HepG2 (cell line): ENCODE results near the gene KRT33A. TPM values are rescaled to one million over a fixed set of nuclear protein-coding genes. Genes with fewer than 3 reads are reported as not detected.
"Not testable (repeated sequence)": the region's sequence is repeated elsewhere in the genome, so short reads cannot be mapped to it uniquely, and the experiment has no call there.

Source experiments
- ATAC-seq: fragments of 200-7000 bp; cut with Tn5 transposase; 3 replicates; pipeline ENCODE4 v1.9.1; 2020; ENCODE audit warnings: mild to moderate bottlenecking, moderate library complexity
- BruUV-seq: library from RNA; stranded (reverse); fragments of 400-500 nt; replicated peaks from 2 replicates; lab custom pipeline; 2021; lab: Mats Ljungman, UMichigan
- CTCF ChIA-PET: fragments of 300-600 bp; formaldehyde crosslinking; extraction: SDS; loops from one replicate; lab custom pipeline; 2021; ENCODE audit warnings: low total read pairs, inconsistent platforms, low intra/inter-chr PET ratio; lab: Yijun Ruan, JAX
- POLR2A ChIA-PET: fragments of 350-600 bp; sonication (Branson Sonifier 250); formaldehyde crosslinking; loops from one replicate; lab custom pipeline; 2020; ENCODE audit warnings: antibody characterized with exemption, inconsistent platforms; lab: Yijun Ruan, JAX
- DNase-seq: peaks from one replicate; pipeline ENCODE4 v3.0.0-alpha.2; 2015; ENCODE audit warnings: low spot score
- FAIRE-seq: peaks from 3 replicates; lab custom pipeline; 2011; peaks lifted over from hg19 to GRCh38; lab: Jason Lieb, UNC
- H2AFZ ChIP-seq: one replicate; pipeline ENCODE4 v1.6.1; 2011; ENCODE audit warnings: low read length, inconsistent platforms
- H3K27ac ChIP-seq: fragments of 300-600 bp; 3 replicates; pipeline ENCODE4 v1.8.0; 2011; ENCODE audit warnings: mixed run types, mild to moderate bottlenecking, mixed read lengths, low read length, inconsistent platforms; ENCODE audit not compliant: insufficient read depth; ENCODE audit errors: extremely low read length
- H3K27me3 ChIP-seq, 2 experiments: fragments of 200-600 bp in 1 of 2; 2 replicates in 1 of 2; 3 replicates in 1 of 2; pipeline versions ENCODE4 v1.6.0 to v1.8.0; 2011; ENCODE audit warnings: low read length in 2 of 2, mild to moderate bottlenecking in 2 of 2, moderate library complexity in 2 of 2, inconsistent platforms in 1 of 2; ENCODE audit not compliant: insufficient read depth in 2 of 2, control insufficient read depth in 1 of 2
- H3K36me3 ChIP-seq, 2 experiments: fragments of 200-600 bp in 1 of 2; replicated peaks in 1 of 2; 2 replicates in 1 of 2; 3 replicates in 1 of 2; pipeline versions ENCODE4 v1.5.1 to v1.8.0; 2011; ENCODE audit warnings: low read length in 2 of 2, inconsistent platforms in 1 of 2; ENCODE audit not compliant: insufficient read depth in 2 of 2, control insufficient read depth in 1 of 2
- H3K4me1 ChIP-seq: 2 replicates; pipeline ENCODE4 v1.5.1; 2012; ENCODE audit warnings: low read length, inconsistent platforms; ENCODE audit not compliant: insufficient read depth
- H3K4me2 ChIP-seq: 2 replicates; pipeline ENCODE4 v1.6.0; 2011; ENCODE audit warnings: low read depth, low read length, inconsistent platforms
- H3K4me3 ChIP-seq, 3 experiments: fragments of 200-600 bp in 1 of 3; sonication (generic), shearing (Covaris generic) in 1 of 3; replicated peaks in 1 of 3; 2 replicates each; pipeline ENCODE4 v1.5.1; 2011 to 2016; ENCODE audit warnings: low read length in 3 of 3, inconsistent platforms in 2 of 3, low read depth in 2 of 3, mild to moderate bottlenecking in 2 of 3, control low read depth in 1 of 3, mixed read lengths in 1 of 3; ENCODE audit not compliant: insufficient read depth in 1 of 3
- H3K79me2 ChIP-seq: one replicate; pipeline ENCODE4 v1.6.1; 2011; ENCODE audit warnings: low read length, inconsistent platforms; ENCODE audit not compliant: insufficient read depth
- H3K9ac ChIP-seq: 2 replicates; pipeline ENCODE4 v1.6.0; 2011; ENCODE audit warnings: mild to moderate bottlenecking, low read depth, low read length, inconsistent platforms; ENCODE audit not compliant: insufficient read depth
- H3K9me3 ChIP-seq: 2 replicates; pipeline ENCODE4 v1.5.1; 2012; ENCODE audit warnings: mild to moderate bottlenecking, low read length
- H4K20me1 ChIP-seq: 2 replicates; pipeline ENCODE4 v1.6.0; 2011; ENCODE audit warnings: inconsistent platforms, mild to moderate bottlenecking, low read length, moderate library complexity; ENCODE audit not compliant: insufficient read depth
- ARID4A ChIP-seq: sonication (generic); formaldehyde crosslinking; IDR thresholded peaks from 2 replicates; pipeline ENCODE4 v1.5.0; 2020; ENCODE audit warnings: mild to moderate bottlenecking, missing genetic modification reagents, borderline replicate concordance
- CSRNP2 ChIP-seq: sonication (generic); formaldehyde crosslinking; conservative IDR thresholded peaks from 2 replicates; pipeline ENCODE4 v1.8.0; 2022; ENCODE audit warnings: low read depth, missing genetic modification reagents
- HDAC6 ChIP-seq: fragments of 200-600 bp; sonication (generic); IDR thresholded peaks from 2 replicates; pipeline ENCODE4 v1.7.0; 2017; ENCODE audit warnings: mild to moderate bottlenecking, antibody characterized with exemption, low read length, low read depth
- UBTF ChIP-seq: sonication (generic); formaldehyde crosslinking; IDR thresholded peaks from 2 replicates; pipeline ENCODE4 v1.4.0; 2020; ENCODE audit warnings: mild to moderate bottlenecking, missing genetic modification reagents
- ZNF570 ChIP-seq: sonication (generic); formaldehyde crosslinking; IDR thresholded peaks from 2 replicates; pipeline ENCODE4 v1.4.0; 2020; ENCODE audit warnings: mild to moderate bottlenecking, missing genetic modification reagents, borderline replicate concordance
- WGBS: methylation state at CpG from one replicate; pipeline ENCODE4 v1.1.6; 2017; ENCODE audit warnings: low lambda C conversion rate; 5-methylcytosine and 5-hydroxymethylcytosine counted together
- in situ Hi-C: cut with HindIII; loops from 2 replicates; pipeline ENCODE4 v1.10.0; 2017; ENCODE audit warnings: low pct_unique_long_range_greater_than_20kb; ENCODE audit not compliant: extremely low pct_ligation_motif_present
- intact Hi-C: fragments of 100-400 bp; cut with micrococcal nuclease; formaldehyde crosslinking; loops from one replicate; pipeline ENCODE4 v1.10.0; 2022; ENCODE audit not compliant: unreplicated experiment
- polyA plus RNA-seq, 8 experiments: library from polyadenylated mRNA; depleted of rRNA in 3 of 8; stranded (reverse) in 7 of 8; unstranded in 1 of 8; fragments of >200 nt; fragmentation: Illumina TruSeq in 4 of 8; extraction: Trizol in 4 of 8; gene quantifications; 2 replicates each; pipeline versions ENCODE4 v1.2.1 to v1.2.3, GENCODE V29; 2011 to 2016; ENCODE audit warnings: low read depth in 4 of 8, missing spikeins in 1 of 8, mixed read lengths in 1 of 8; ENCODE audit not compliant: insufficient read depth in 1 of 8
- total RNA-seq, 5 experiments: library from RNA; depleted of rRNA; stranded (reverse); fragments of >200 nt; fragmentation: Illumina TruSeq; extraction: Trizol; gene quantifications; 2 replicates each; pipeline ENCODE4 v1.2.3, GENCODE V29; 2016; ENCODE audit warnings: low read depth in 1 of 5

KRT33A gene
- total and polyA plus RNA-seq, 2 of the 13 experiments (the other 11 are each of a cell fraction or from before 2014, with no cell fraction given), result not detected

- no peak for TF ChIP-seq ARID4A (CRISPR knock-in tag)
- no peak for TF ChIP-seq ZNF570
- TF ChIP-seq UBTF (CRISPR knock-in tag), result no peak
- TF ChIP-seq HDAC6, result no peak
- TF ChIP-seq CSRNP2 (CRISPR knock-in tag), result no peak
Measured at GRCh38 chr17:41347869-41348760, 2.5 kb downstream of the KRT33A start (continued).

DNA sequence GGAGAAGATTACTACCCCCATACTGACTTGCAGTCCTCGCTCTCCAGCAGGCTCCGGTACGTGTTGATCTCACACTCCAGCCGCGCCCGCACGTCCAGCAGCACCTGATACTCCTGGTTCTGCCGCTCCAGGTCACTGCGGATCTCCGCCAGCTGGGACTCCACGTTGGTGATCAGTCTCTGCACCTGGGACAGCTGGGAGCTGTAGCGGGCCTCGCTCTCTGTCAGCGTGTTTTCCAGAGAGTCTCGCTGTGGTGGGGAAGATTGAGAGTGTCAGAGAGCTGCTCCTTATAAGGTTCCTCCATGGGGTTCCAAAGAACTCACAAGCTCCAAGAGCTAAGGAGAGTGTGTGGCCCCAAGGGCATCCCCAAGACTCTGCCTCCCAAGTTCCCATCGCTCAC lies 4.2 kb downstream of the KRT33A start:
- H2AFZ ChIP-seq, FAIRE-seq, H3K4me1 ChIP-seq, H3K79me2 ChIP-seq, CTCF ChIA-PET, H3K4me2 ChIP-seq, in situ Hi-C loops, H3K27ac ChIP-seq, POLR2A ChIA-PET, H4K20me1 ChIP-seq, H3K36me3 ChIP-seq, ATAC-seq, H3K9ac ChIP-seq, H3K4me3 ChIP-seq, H3K27me3 ChIP-seq, DNase-seq, intact Hi-C loops, BruUV-seq: not testable (repeated sequence)
- WGBS, result 66% methylated on average over 14 of the region's 16 CpGs
- H3K9me3 ChIP-seq, result peaks cover 11% of the 10 kb centered on the region; the same call in 1 of the 2 replicates
